K562 (cell line): ENCODE results near the gene IQCN. TPM values are rescaled to one million over a fixed set of nuclear protein-coding genes. Genes with fewer than 3 reads are reported as not detected.

Experiments
- ATAC-seq: fragments of 200-7000 bp; cut with Tn5 transposase; 3 replicates; pipeline ENCODE4 v1.9.1; 2020; ENCODE audit warnings: moderate library complexity
- BruUV-seq: library from RNA; stranded (reverse); fragments of 400-500 nt; replicated peaks from 2 replicates; lab custom pipeline; 2021; lab: Mats Ljungman, UMichigan
- CTCF ChIA-PET: fragments of 300-600 bp; formaldehyde crosslinking; extraction: SDS; loops from one replicate; lab custom pipeline; 2021; ENCODE audit warnings: low intra/inter-chr PET ratio; lab: Yijun Ruan, JAX
- POLR2A ChIA-PET: fragments of 300-600, 350-650 bp; sonication (Branson Sonifier 250); formaldehyde crosslinking; extraction: SDS; loops from one replicate; lab custom pipeline; 2021; ENCODE audit warnings: antibody characterized with exemption, inconsistent platforms; lab: Yijun Ruan, JAX
- DNase-seq, 4 experiments: peaks; one replicate each; pipeline versions ENCODE4 v3.0.0 to v3.0.0-alpha.2; 2011 to 2018; ENCODE audit warnings: low spot score in 3 of 4, mixed read lengths in 3 of 4; ENCODE audit errors: extremely low read depth in 1 of 4
- FAIRE-seq: peaks from 2 replicates; lab custom pipeline; 2011; peaks lifted over from hg19 to GRCh38; lab: Jason Lieb, UNC
- H2AFZ ChIP-seq: 2 replicates; pipeline ENCODE4 v1.6.0; 2011; ENCODE audit warnings: low read depth, low read length, control low read depth, inconsistent platforms
- H3K27ac ChIP-seq: fragments of 200-600 bp; 3 replicates; pipeline ENCODE4 v1.8.0; 2011; ENCODE audit warnings: low read depth, mild to moderate bottlenecking, control low read depth, inconsistent platforms, low read length, moderate library complexity, mixed read lengths; ENCODE audit errors: extremely low read depth
- H3K27me3 ChIP-seq, 2 experiments: fragments of 300-600 bp in 1 of 2; 2 replicates in 1 of 2; 3 replicates in 1 of 2; pipeline versions ENCODE4 v1.6.0 to v1.8.0; 2011; ENCODE audit warnings: inconsistent platforms in 2 of 2, low read length in 2 of 2, mild to moderate bottlenecking in 1 of 2, mixed read lengths in 1 of 2, moderate library complexity in 1 of 2; ENCODE audit not compliant: control insufficient read depth in 2 of 2, insufficient read depth in 2 of 2
- H3K36me3 ChIP-seq: fragments of 300-600 bp; 3 replicates; pipeline ENCODE4 v1.8.0; 2011; ENCODE audit warnings: mild to moderate bottlenecking, low read length, inconsistent platforms; ENCODE audit not compliant: control insufficient read depth, insufficient read depth
- H3K4me1 ChIP-seq, 2 experiments: fragments of 200-600 bp in 1 of 2; replicated peaks in 1 of 2; 2 replicates in 1 of 2; 3 replicates in 1 of 2; pipeline versions ENCODE4 v1.5.1 to v1.8.0; 2011; ENCODE audit warnings: inconsistent platforms in 2 of 2, low read length in 2 of 2, mild to moderate bottlenecking in 1 of 2, mixed read lengths in 1 of 2, moderate library complexity in 1 of 2; ENCODE audit not compliant: control insufficient read depth in 2 of 2, insufficient read depth in 2 of 2
- H3K4me2 ChIP-seq: 2 replicates; pipeline ENCODE4 v1.6.1; 2011; ENCODE audit warnings: low read length, control low read depth, inconsistent platforms, mixed read lengths; ENCODE audit not compliant: insufficient read depth
- H3K4me3 ChIP-seq: fragments of 200-600 bp; sonication (generic), shearing (Covaris generic); 2 replicates; pipeline ENCODE4 v1.5.1; 2016; ENCODE audit warnings: control low read depth, inconsistent platforms
- H3K79me2 ChIP-seq: fragments of 200-600 bp; 3 replicates; pipeline ENCODE4 v1.8.0; 2011; ENCODE audit warnings: low read length, inconsistent platforms; ENCODE audit not compliant: control insufficient read depth, insufficient read depth
- H3K9ac ChIP-seq, 2 experiments: 2 replicates each; pipeline versions ENCODE4 v1.6.0 to v1.6.1; 2011; ENCODE audit warnings: low read depth in 2 of 2, low read length in 2 of 2, control low read depth in 1 of 2, inconsistent platforms in 1 of 2, mild to moderate bottlenecking in 1 of 2, mixed read lengths in 1 of 2; ENCODE audit not compliant: insufficient read depth in 1 of 2
- H3K9me1 ChIP-seq: one replicate; pipeline ENCODE4 v1.6.0; 2011; ENCODE audit warnings: inconsistent platforms, mild to moderate bottlenecking, low read length, moderate library complexity; ENCODE audit not compliant: control insufficient read depth, insufficient read depth
- H3K9me3 ChIP-seq: replicated peaks from 2 replicates; pipeline ENCODE4 v1.5.1; 2011; ENCODE audit warnings: low read depth, low read length, inconsistent platforms; ENCODE audit not compliant: control insufficient read depth, insufficient read depth
- H4K20me1 ChIP-seq: replicated peaks from 2 replicates; pipeline ENCODE4 v1.6.1; 2011; ENCODE audit warnings: low read length, inconsistent platforms, mixed read lengths; ENCODE audit not compliant: control insufficient read depth, insufficient read depth
- CHD1 ChIP-seq: fragments of 200-600 bp; sonication (generic); IDR thresholded peaks from one replicate; pipeline ENCODE4 v1.6.1; 2012; ENCODE audit warnings: mild to moderate bottlenecking, moderate library complexity, low read length, inconsistent platforms
- DPF2 ChIP-seq: fragments of 450-650 bp; IDR thresholded peaks from 2 replicates; pipeline ENCODE4 v1.6.1; 2016
- ETS2 ChIP-seq: IDR thresholded peaks from 2 replicates; pipeline ENCODE4 v1.6.1; 2016; ENCODE audit warnings: borderline replicate concordance, missing genetic modification characterization, mild to moderate bottlenecking, moderate library complexity, missing compliant biosample characterization; ENCODE audit not compliant: poor library complexity, severe bottlenecking
- MIER1 ChIP-seq: fragments of 450-650 bp; IDR thresholded peaks from 2 replicates; pipeline ENCODE4 v1.6.1; 2016; ENCODE audit warnings: antibody characterized with exemption, mild to moderate bottlenecking, low read depth
- NR2C2 ChIP-seq, 2 experiments: fragments of 200-800 bp in 1 of 2; sonication (Bioruptor generic) in 1 of 2; sonication (generic) in 1 of 2; formaldehyde crosslinking in 1 of 2; IDR thresholded peaks; 2 replicates each; pipeline versions ENCODE4 v1.6.1 to v1.8.0; 2016 to 2022; ENCODE audit warnings: mild to moderate bottlenecking in 1 of 2, missing compliant biosample characterization in 1 of 2, missing genetic modification characterization in 1 of 2, missing genetic modification reagents in 1 of 2
- PPARD ChIP-seq: fragments of 250-450 bp; sonication (Bioruptor Pico); IDR thresholded peaks from 2 replicates; pipeline ENCODE4 v1.8.0; 2022; ENCODE audit warnings: inconsistent platforms, mild to moderate bottlenecking, moderate library complexity
- RFX1 ChIP-seq: fragments of 450-650 bp; IDR thresholded peaks from 2 replicates; pipeline ENCODE4 v1.6.1; 2016; ENCODE audit warnings: mild to moderate bottlenecking, moderate library complexity
- SETDB1 ChIP-seq: IDR thresholded peaks from one replicate; pipeline ENCODE4 v1.6.1; 2012; ENCODE audit warnings: low read length, control low read depth, inconsistent platforms
- WHSC1 ChIP-seq: IDR thresholded peaks from one replicate; pipeline ENCODE4 v1.6.1; 2012; ENCODE audit warnings: low read length, control low read depth, inconsistent platforms
- ZNF696 ChIP-seq: fragments of 250-450 bp; sonication (Bioruptor Pico); conservative IDR thresholded peaks from 2 replicates; pipeline ENCODE4 v1.4.0; 2020; ENCODE audit warnings: mild to moderate bottlenecking, moderate library complexity
- whole genome bisulfite sequencing: fragments of 100-300 bp; shearing (Covaris generic); methylation state at CpG from one replicate; pipeline ENCODE4 v1.1.6; 2016; ENCODE audit warnings: low coverage, mixed read lengths; ENCODE audit not compliant: insufficient coverage; ENCODE audit errors: missing lambda C conversion rate; 5-methylcytosine and 5-hydroxymethylcytosine counted together
- in situ Hi-C: fragments of 300-500 bp; cut with MboI; formaldehyde crosslinking; loops from 4 replicates; pipeline ENCODE4 v1.15.0; 2018; ENCODE audit warnings: inconsistent platforms, mixed read lengths
- intact Hi-C: fragments of 100-400 bp; cut with micrococcal nuclease; formaldehyde crosslinking; loops from 2 replicates; pipeline ENCODE4 v1.14.2; 2022
- polyA plus RNA-seq, 8 experiments: library from polyadenylated mRNA; depleted of rRNA in 4 of 8; stranded (reverse) in 5 of 8; unstranded in 3 of 8; fragments of >200 nt; fragmentation: Nextera tagmentation in 2 of 8; fragmentation: Illumina TruSeq in 1 of 8; extraction: Ambion mirVana in 2 of 8; extraction: Trizol in 1 of 8; gene quantifications; 2 replicates each; pipeline versions ENCODE4 v1.2.1 to v1.2.3, GENCODE V29; 2011 to 2014; ENCODE audit warnings: inconsistent platforms in 1 of 8, missing spikeins in 1 of 8
- total RNA-seq, 7 experiments: library from RNA; depleted of rRNA in 6 of 7; stranded (reverse); fragments of >200 nt in 6 of 7; fragmentation: Illumina TruSeq in 2 of 7; extraction: Trizol in 2 of 7; gene quantifications; 2 replicates each; pipeline versions ENCODE4 v1.2.1 to v1.2.3, GENCODE V29; 2011 to 2021; ENCODE audit warnings: low replicate concordance in 1 of 7
- TF ChIP-seq, protein P1 (sequence below): fragments of 250-450 bp; sonication (Bioruptor Pico); IDR thresholded peaks from 2 replicates; pipeline ENCODE4 v1.5.0; 2021
- TF ChIP-seq, protein P2 (sequence below), 2 experiments: IDR thresholded peaks in 1 of 2; conservative IDR thresholded peaks in 1 of 2; 2 replicates each; pipeline ENCODE4 v1.6.1; 2016; ENCODE audit warnings: low read depth in 2 of 2, mild to moderate bottlenecking in 1 of 2, missing compliant biosample characterization in 1 of 2, missing genetic modification characterization in 1 of 2, moderate library complexity in 1 of 2
- TF ChIP-seq, protein P3 (sequence below): fragments of 200-800 bp; sonication (Bioruptor generic); IDR thresholded peaks from 2 replicates; pipeline ENCODE4 v1.6.1; 2017; ENCODE audit warnings: missing genetic modification characterization, missing compliant biosample characterization
- TF ChIP-seq, protein P4 (sequence below), 3 experiments: IDR thresholded peaks in 2 of 3; conservative IDR thresholded peaks in 1 of 3; 2 replicates each; pipeline ENCODE4 v1.5.1; 2011 to 2012; ENCODE audit warnings: low read length in 3 of 3, mild to moderate bottlenecking in 3 of 3, control low read depth in 2 of 3, improper control_type of control experiment in 1 of 3, inconsistent platforms in 1 of 3, low read depth in 1 of 3, mixed read lengths in 1 of 3, moderate library complexity in 1 of 3; ENCODE audit not compliant: insufficient read depth in 2 of 3

IQCN gene
- total and polyA plus RNA-seq, 9 of the 15 experiments (the other 6 are each of a cell fraction or from before 2014, with no cell fraction given) = 0.01 to 0.07 (median 0.04) TPM; not detected in 3

DNA sequence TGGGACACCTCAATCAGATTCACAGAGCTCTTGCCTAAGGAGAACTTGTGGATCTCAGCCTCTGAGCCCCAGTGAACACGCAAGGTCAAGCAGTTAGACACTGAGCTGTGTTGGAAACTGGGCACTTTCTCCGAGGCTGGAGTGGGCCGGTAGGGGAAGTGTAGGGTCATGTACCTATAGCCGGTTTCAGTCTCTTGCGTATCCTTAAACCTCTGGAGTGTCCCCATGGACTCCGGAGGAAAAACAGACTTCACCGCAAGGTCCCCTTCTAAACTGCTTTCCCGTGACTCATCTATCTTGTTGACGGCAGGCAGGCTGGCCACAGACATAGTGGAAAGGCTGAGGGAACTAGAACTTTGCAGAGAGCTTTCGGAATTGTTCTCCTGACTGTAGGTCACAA, 11.3 kb downstream of the IQCN start:
- peak overlapping the region in 1 of 2 experiments; percentile 83; a peak in 3 of 4 replicates for H3K9ac ChIP-seq
- H3K4me3 ChIP-seq = no peak overlapping the region
- FAIRE-seq = peak; percentile 88
- TF ChIP-seq, protein P1, sequence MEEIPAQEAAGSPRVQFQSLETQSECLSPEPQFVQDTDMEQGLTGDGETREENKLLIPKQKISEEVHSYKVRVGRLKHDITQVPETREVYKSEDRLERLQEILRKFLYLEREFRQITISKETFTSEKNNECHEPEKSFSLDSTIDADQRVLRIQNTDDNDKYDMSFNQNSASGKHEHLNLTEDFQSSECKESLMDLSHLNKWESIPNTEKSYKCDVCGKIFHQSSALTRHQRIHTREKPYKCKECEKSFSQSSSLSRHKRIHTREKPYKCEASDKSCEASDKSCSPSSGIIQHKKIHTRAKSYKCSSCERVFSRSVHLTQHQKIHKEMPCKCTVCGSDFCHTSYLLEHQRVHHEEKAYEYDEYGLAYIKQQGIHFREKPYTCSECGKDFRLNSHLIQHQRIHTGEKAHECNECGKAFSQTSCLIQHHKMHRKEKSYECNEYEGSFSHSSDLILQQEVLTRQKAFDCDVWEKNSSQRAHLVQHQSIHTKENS (CRISPR knock-in tag) = no peak
- TF ChIP-seq RFX1 = no peak
- TF ChIP-seq, protein P2, sequence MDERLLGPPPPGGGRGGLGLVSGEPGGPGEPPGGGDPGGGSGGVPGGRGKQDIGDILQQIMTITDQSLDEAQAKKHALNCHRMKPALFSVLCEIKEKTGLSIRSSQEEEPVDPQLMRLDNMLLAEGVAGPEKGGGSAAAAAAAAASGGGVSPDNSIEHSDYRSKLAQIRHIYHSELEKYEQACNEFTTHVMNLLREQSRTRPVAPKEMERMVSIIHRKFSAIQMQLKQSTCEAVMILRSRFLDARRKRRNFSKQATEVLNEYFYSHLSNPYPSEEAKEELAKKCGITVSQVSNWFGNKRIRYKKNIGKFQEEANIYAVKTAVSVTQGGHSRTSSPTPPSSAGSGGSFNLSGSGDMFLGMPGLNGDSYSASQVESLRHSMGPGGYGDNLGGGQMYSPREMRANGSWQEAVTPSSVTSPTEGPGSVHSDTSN (CRISPR knock-in tag; IDR thresholded peaks at IDR 0.05; ENCODE audit: low read depth) = no peak
- TF ChIP-seq, protein P2 (tag; conservative IDR thresholded peaks at IDR 0.05; ENCODE audit: low read depth) = peak; percentile 59; the same call in 1 of the 2 replicates
- no peak for TF ChIP-seq CHD1
- 0 out of 2 replicates have a peak, but pooled peaks have one; percentile 34 for TF ChIP-seq DPF2
- TF ChIP-seq WHSC1 = no peak
- TF ChIP-seq, protein P3, sequence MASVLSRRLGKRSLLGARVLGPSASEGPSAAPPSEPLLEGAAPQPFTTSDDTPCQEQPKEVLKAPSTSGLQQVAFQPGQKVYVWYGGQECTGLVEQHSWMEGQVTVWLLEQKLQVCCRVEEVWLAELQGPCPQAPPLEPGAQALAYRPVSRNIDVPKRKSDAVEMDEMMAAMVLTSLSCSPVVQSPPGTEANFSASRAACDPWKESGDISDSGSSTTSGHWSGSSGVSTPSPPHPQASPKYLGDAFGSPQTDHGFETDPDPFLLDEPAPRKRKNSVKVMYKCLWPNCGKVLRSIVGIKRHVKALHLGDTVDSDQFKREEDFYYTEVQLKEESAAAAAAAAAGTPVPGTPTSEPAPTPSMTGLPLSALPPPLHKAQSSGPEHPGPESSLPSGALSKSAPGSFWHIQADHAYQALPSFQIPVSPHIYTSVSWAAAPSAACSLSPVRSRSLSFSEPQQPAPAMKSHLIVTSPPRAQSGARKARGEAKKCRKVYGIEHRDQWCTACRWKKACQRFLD = 0 out of 2 replicates have a peak, but pooled peaks have one; percentile 37
- no peak for TF ChIP-seq ZNF696 (CRISPR knock-in tag)
- no peak for TF ChIP-seq MIER1
- TF ChIP-seq ETS2 (tag) = no peak
- no peak for TF ChIP-seq SETDB1
- no peak for TF ChIP-seq PPARD
- TF ChIP-seq, protein P4, sequence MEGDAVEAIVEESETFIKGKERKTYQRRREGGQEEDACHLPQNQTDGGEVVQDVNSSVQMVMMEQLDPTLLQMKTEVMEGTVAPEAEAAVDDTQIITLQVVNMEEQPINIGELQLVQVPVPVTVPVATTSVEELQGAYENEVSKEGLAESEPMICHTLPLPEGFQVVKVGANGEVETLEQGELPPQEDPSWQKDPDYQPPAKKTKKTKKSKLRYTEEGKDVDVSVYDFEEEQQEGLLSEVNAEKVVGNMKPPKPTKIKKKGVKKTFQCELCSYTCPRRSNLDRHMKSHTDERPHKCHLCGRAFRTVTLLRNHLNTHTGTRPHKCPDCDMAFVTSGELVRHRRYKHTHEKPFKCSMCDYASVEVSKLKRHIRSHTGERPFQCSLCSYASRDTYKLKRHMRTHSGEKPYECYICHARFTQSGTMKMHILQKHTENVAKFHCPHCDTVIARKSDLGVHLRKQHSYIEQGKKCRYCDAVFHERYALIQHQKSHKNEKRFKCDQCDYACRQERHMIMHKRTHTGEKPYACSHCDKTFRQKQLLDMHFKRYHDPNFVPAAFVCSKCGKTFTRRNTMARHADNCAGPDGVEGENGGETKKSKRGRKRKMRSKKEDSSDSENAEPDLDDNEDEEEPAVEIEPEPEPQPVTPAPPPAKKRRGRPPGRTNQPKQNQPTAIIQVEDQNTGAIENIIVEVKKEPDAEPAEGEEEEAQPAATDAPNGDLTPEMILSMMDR (IDR thresholded peaks at IDR 0.05 in 2 of 3, conservative IDR thresholded peaks at IDR 0.05 in 1 of 3; ENCODE audit: insufficient read depth in 2 of 3, low read depth in 1 of 3, low read length in 3 of 3) = peak in 1 of 3 experiments; percentile 6; a peak in 1 of 6 replicates
- no peak for TF ChIP-seq NR2C2 (CRISPR knock-in tag; IDR thresholded peaks at IDR 0.05)
- peak; percentile 69; the same call in 1 of the 2 replicates for TF ChIP-seq NR2C2 (tag; IDR thresholded peaks at IDR 0.05)

More for the DNA sequence above, 11.3 kb downstream of the IQCN start:
- BruUV-seq = no TSS peak
- Histone ChIP-seq H2AFZ (peak overlapping the region; percentile 81), H3K79me2 (no peaks in the 10 kb centered on the region), H3K27me3 (peaks cover 0 to 8% of the 10 kb centered on the region in 2 experiments; a peak in 1 of 5 replicates), H3K9me3 (no peaks in the 10 kb centered on the region), H3K4me1 (peaks cover 14 to 39% of the 10 kb centered on the region in 2 experiments), H4K20me1 (no peaks in the 10 kb centered on the region), H3K4me2 (peak overlapping the region; percentile 75), H3K36me3 (no peaks in the 10 kb centered on the region), H3K9me1 (no peaks in the 10 kb centered on the region), H3K27ac (peak overlapping the region; percentile 47; the same call in 1 of the 3 replicates)
- DNase-seq (peak in 3 of 4 experiments; percentile 39 to 54 (median 44)), ATAC-seq (peak; percentile 73)
- intact Hi-C loops (no loop called here), in situ Hi-C loops (no loop called here)
- WGBS = 8% methylated on average over 10 of the region's 10 CpGs
- ChIA-PET CTCF (no interaction called here), POLR2A (interaction anchor here (0.9 to 3.3 kb wide), 8 partner anchors 9 to 155 kb away, joined by 3 to 44 read pairs (median 4); partner anchors contain the start of genes GDF15, IQCN and JUND)
